GM12872 (cell line): ENCODE results near the gene TGDS.

Source experiments
- CTCF ChIP-seq: IDR thresholded peaks from 3 replicates; pipeline ENCODE4 v1.5.1; 2011; ENCODE audit warnings: low read depth, mild to moderate bottlenecking, low read length, moderate library complexity; ENCODE audit not compliant: insufficient read depth

Gene TGDS

GRCh38 chr13:94579063-94579462 is 16.9 kb downstream of the TGDS start:
- TF ChIP-seq CTCF, result no peak

- no peak for TF ChIP-seq CTCF
Measured at GRCh38 chr13:94569615-94570014, 26.3 kb downstream of the TGDS start.

GRCh38 chr13:94568443-94568842 is 27.5 kb downstream of the TGDS start:
- TF ChIP-seq CTCF, result no peak

GRCh38 chr13:94567581-94567980 is 28.4 kb downstream of the TGDS start:
- TF ChIP-seq CTCF, result no peak

- TF ChIP-seq CTCF, result no peak
Measured at GRCh38 chr13:94561126-94561525, 34.8 kb downstream of the TGDS start.

- no peak for TF ChIP-seq CTCF
Measured at GRCh38 chr13:94560116-94560515, 35.8 kb downstream of the TGDS start.

- TF ChIP-seq CTCF, result no peak
Measured at GRCh38 chr13:94559222-94559795, 36.6 kb downstream of the TGDS start.
